Cardiac fibroblast (primary cell): ENCODE data around the gene EML6.

ENCODE experiments used
- DNase-seq, 2 donors: peaks; one replicate each; pipeline versions ENCODE4 v3.0.0 to v3.0.0-alpha.2; 2010; ENCODE audit warnings: low read depth in 2 of 2
- H3K4me3 ChIP-seq, 2 donors: replicated peaks in 1 of 2; 1 replicate in 1 of 2; 2 replicates in 1 of 2; pipeline ENCODE4 v1.5.1; 2011; ENCODE audit warnings: low read depth in 2 of 2, low read length in 2 of 2, mild to moderate bottlenecking in 2 of 2, moderate library complexity in 1 of 2
- TF ChIP-seq, protein P1 (sequence below): IDR thresholded peaks from one replicate; pipeline ENCODE4 v1.5.1; 2011; ENCODE audit warnings: low read depth, mild to moderate bottlenecking, low read length, inconsistent platforms

Gene EML6

DNA sequence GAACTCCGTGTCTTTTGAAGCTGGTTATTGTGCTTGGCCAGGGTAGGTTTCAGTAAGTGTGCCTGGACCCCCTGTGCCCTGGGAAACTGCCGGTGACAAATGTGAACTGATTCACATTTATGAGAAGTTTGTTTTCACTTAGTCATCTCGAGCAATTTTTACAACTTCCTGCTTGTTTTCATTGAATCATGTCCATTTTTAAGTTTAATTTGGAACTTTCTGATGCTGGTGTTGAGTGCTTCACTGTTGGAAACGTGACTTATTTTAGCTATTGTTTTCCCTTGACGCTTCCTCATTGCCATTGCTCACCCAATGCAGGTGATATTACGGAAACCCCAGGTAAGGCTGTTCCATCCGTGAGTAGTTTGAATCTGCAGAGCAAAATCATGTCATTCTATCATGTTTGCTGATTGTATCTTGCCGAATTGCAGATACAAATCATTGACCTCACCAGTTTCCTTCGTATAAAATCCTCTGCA is 229.6 kb downstream of the EML6 start:
- no peak overlapping the region for H3K4me3 ChIP-seq
- no peak for DNase-seq
- TF ChIP-seq, protein P1, sequence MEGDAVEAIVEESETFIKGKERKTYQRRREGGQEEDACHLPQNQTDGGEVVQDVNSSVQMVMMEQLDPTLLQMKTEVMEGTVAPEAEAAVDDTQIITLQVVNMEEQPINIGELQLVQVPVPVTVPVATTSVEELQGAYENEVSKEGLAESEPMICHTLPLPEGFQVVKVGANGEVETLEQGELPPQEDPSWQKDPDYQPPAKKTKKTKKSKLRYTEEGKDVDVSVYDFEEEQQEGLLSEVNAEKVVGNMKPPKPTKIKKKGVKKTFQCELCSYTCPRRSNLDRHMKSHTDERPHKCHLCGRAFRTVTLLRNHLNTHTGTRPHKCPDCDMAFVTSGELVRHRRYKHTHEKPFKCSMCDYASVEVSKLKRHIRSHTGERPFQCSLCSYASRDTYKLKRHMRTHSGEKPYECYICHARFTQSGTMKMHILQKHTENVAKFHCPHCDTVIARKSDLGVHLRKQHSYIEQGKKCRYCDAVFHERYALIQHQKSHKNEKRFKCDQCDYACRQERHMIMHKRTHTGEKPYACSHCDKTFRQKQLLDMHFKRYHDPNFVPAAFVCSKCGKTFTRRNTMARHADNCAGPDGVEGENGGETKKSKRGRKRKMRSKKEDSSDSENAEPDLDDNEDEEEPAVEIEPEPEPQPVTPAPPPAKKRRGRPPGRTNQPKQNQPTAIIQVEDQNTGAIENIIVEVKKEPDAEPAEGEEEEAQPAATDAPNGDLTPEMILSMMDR = no peak

- TF ChIP-seq, protein P1 = no peak
- no peak overlapping the region for H3K4me3 ChIP-seq
Observed at GRCh38 chr2:54954158-54954557, 230.7 kb downstream of the EML6 start.

DNA sequence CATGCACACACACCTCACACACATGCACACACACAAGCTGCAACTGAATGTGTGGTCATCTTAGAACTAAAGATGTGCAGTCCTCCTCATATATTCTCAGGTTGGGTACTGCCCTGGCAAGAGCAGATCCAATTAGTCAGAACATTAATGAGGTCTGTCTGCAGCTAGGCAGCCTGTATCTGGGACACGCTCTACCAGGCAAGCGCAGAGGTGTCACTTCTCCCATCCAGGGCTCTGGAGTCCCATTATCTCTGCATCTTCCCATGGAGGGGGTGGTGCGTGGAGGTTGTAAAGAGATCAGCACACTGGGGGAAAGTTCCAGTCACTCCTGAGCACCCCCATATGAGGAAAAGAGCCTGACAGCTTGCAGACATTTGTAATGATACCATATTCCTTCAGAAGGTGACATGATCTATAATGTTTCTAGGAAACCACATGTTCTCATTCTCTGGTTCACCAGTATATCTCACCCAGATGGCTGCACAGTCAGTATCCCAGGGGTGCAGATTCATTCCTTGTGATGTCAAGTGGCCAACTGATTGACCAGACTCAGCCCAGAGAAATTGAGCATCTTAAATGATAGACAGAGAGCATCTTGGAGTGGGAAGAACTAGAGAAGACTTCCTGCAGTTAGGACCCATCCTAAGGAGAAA is 231.4 kb downstream of the EML6 start:
- no peak for DNase-seq
- TF ChIP-seq, protein P1 = no peak
- H3K4me3 ChIP-seq = no peak overlapping the region

More at GRCh38 chr2:54954158-54954557, 230.7 kb downstream of the EML6 start:
- no peak for DNase-seq

DNA sequence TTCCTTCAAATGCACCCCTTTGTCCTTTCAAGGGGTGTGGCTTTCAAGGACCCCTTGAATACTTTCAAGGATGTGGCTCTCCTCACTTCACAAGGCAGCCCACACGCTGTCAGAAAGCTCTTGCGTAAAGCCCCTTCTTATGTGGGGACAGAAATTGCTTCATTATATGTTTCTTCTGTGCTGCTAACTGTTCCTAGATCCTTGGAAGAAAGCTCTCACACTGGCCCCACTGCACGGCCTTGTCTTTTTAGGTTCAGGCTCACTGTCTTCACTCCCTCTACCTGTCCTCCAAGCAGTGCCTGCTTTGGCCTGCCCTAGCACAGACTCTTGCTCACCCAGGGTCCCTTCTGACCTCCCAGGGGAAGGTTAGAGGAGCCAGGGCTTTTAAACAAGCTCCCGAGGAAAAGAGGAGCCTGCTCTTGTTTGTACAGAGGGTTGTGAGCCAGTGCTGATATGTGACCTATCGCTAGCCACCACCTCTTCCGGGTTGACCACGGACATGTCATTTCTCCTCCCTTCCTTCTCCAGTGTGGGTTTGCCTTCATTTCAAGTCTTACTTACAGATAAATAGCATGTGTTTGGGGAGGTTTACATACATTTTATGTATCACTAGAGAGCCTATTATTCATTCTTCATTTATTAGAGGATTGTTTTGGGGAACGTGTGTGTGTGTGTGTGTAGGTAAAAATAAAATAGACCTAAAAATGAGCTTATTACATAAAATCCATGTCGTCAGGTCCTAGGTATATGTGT is 232.1 kb downstream of the EML6 start:
- DNase-seq = peak in 1 of 2 donors; percentile 28
- TF ChIP-seq, protein P1 = no peak
- H3K4me3 ChIP-seq = no peak overlapping the region

- no peak overlapping the region for H3K4me3 ChIP-seq
- no peak for DNase-seq
- TF ChIP-seq, protein P1 = no peak
Observed at GRCh38 chr2:54956111-54956627, 232.7 kb downstream of the EML6 start.

- TF ChIP-seq, protein P1 = no peak
- no peak for DNase-seq
- no peak overlapping the region for H3K4me3 ChIP-seq
Observed at GRCh38 chr2:54957321-54957999, 234.0 kb downstream of the EML6 start.
